ENCODE measurements around the gene EFCAB9.

DNA sequence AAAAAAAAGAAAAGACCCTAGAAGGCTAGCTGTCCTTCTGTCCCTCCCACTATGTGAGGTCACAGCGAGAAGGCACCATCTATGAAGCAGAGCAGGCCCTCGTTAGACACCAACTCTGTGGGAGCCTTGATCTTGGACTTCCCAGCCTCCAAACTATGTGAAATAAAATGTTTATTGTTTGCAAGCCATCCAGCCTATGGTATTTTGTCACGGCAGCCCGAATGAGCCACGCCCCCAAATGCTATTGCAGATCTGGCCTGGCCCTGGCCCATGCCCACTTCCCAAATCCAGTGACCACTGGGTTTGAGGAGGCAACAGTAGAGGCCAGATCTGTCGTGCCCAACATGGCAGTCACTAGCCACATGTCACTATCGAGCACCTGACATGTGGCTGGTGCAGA, 16.8 kb upstream of the EFCAB9 start:
- TF ChIP-seq EZH2 (IDR thresholded peaks at IDR 0.05; ENCODE audit: insufficient read depth, poor library complexity, severe bottlenecking) (no peak), EZH2phosphoT487 (IDR thresholded peaks at IDR 0.05; ENCODE audit: insufficient read depth, low read depth) (no peak)

All from GM23248 (cell line).